Left lung (tissue), 10 donors: ENCODE data around the gene GGA1. TPM values are rescaled to one million over a fixed set of nuclear protein-coding genes. Genes with fewer than 3 reads are reported as not detected.

Source experiments
- ATAC-seq: fragments of 200-7000 bp; cut with Tn5 transposase; one replicate; pipeline ENCODE4 v1.9.1; 2020; ENCODE audit warnings: moderate library complexity
- DNase-seq, 4 donors: peaks; one replicate each; pipeline ENCODE4 v3.0.0-alpha.2; 2013 to 2020
- H3K27ac ChIP-seq, 2 donors: fragments of 200-600 bp; sonication (generic) in 1 of 2; one replicate each; pipeline versions ENCODE4 v1.5.0 to v1.8.0; 2020 to 2021
- H3K27me3 ChIP-seq, 2 donors: fragments of 200-600 bp; sonication (generic) in 1 of 2; one replicate each; pipeline versions ENCODE4 v1.5.0 to v1.8.0; 2020 to 2021
- H3K36me3 ChIP-seq, 2 donors: fragments of 200-600 bp; sonication (generic) in 1 of 2; one replicate each; pipeline versions ENCODE4 v1.5.0 to v1.8.0; 2020 to 2021
- H3K4me1 ChIP-seq, 2 donors: fragments of 200-600 bp; one replicate each; pipeline ENCODE4 v1.8.0; 2021
- H3K4me3 ChIP-seq, 2 donors: fragments of 200-600 bp; sonication (generic) in 1 of 2; one replicate each; pipeline versions ENCODE4 v1.5.0 to v1.8.0; 2020 to 2021; ENCODE audit warnings: mild to moderate bottlenecking in 1 of 2
- H3K9me3 ChIP-seq, 2 donors: fragments of 200-600 bp; sonication (generic) in 1 of 2; one replicate each; pipeline versions ENCODE4 v1.5.0 to v1.8.0; 2020 to 2021
- CTCF ChIP-seq, 2 donors: fragments of 200-600 bp; sonication (generic) in 1 of 2; IDR thresholded peaks; one replicate each; pipeline versions ENCODE4 v1.5.0 to v1.8.0; 2021; ENCODE audit warnings: antibody characterized with exemption in 2 of 2
- intact Hi-C, 2 donors: fragments of 100-400 bp; cut with DNase I; formaldehyde crosslinking; loops; one replicate each; pipeline versions ENCODE4 v1.11.2 to v1.14.2; 2022
- polyA plus RNA-seq, 6 donors: library from polyadenylated mRNA; unstranded; fragments of 120-200 nt; gene quantifications; one replicate each; pipeline ENCODE4 v1.2.1, GENCODE V29; 2013; ENCODE audit not compliant: insufficient read length in 6 of 6
- total RNA-seq, 2 donors: library from RNA; stranded (reverse); fragmentation: NEBNext Ultra II Directional; extraction: Animal tissue kit (Norgen Biotek cat#: 25700); gene quantifications; one replicate each; pipeline ENCODE4 v1.2.1, GENCODE V29; 2021
- donor health status: DM: no; HTN: yes; CAD: no.
- donor health status: DM: no; HTN: no; CAD: no.

GGA1 gene
- total and polyA plus RNA-seq, 8 donors, result 49.6 to 71.2 (median 58.8) TPM

- ATAC-seq (no peak), DNase-seq (no peak)
- no peak for TF ChIP-seq CTCF (IDR thresholded peaks at IDR 0.05)
- Histone ChIP-seq H3K27ac (peak overlapping the region; percentile 90 to 98), H3K4me1 (peaks cover 54 to 93% of the 10 kb centered on the region in 2 donors), H3K9me3 (no peaks in the 10 kb centered on the region), H3K4me3 (peak overlapping the region in 1 of 2 donors; percentile 66), H3K36me3 (peaks cover 0 to 32% of the 10 kb centered on the region in 2 donors), H3K27me3 (peaks cover 0 to 53% of the 10 kb centered on the region in 2 donors)
- intact Hi-C loops, result no loop called here
These were observed 44.4 kb upstream of the GGA1 start for GRCh38 chr22:37564111-37564711.

GRCh38 chr22:37565830-37566229 is 42.8 kb upstream of the GGA1 start:
- H3K36me3 ChIP-seq, result peaks cover 0 to 32% of the 10 kb centered on the region in 2 donors
- TF ChIP-seq CTCF (IDR thresholded peaks at IDR 0.05), result no peak
- H3K4me1 ChIP-seq, result peaks cover 59 to 91% of the 10 kb centered on the region in 2 donors
- peaks cover 0 to 37% of the 10 kb centered on the region in 2 donors for H3K27me3 ChIP-seq
- no peak overlapping the region for H3K4me3 ChIP-seq
- intact Hi-C loops, result no loop called here
- ATAC-seq (no peak), DNase-seq (no peak)
- H3K27ac ChIP-seq, result peak overlapping the region in 1 of 2 donors; percentile 37
- H3K9me3 ChIP-seq, result no peaks in the 10 kb centered on the region

- H3K9me3 ChIP-seq, result no peaks in the 10 kb centered on the region
- peaks cover 0 to 32% of the 10 kb centered on the region in 2 donors for H3K27me3 ChIP-seq
- peak in 2 of 4 donors; percentile 61 to 85 for DNase-seq
- no peak for ATAC-seq
- peaks cover 59 to 86% of the 10 kb centered on the region in 2 donors for H3K4me1 ChIP-seq
- intact Hi-C loops, result no loop called here
- TF ChIP-seq CTCF (IDR thresholded peaks at IDR 0.05), result no peak
- peaks cover 0 to 32% of the 10 kb centered on the region in 2 donors for H3K36me3 ChIP-seq
- H3K27ac ChIP-seq, result peak overlapping the region; percentile 57 to 67
- no peak overlapping the region for H3K4me3 ChIP-seq
These were observed 42.3 kb upstream of the GGA1 start for GRCh38 chr22:37566329-37566837.

GRCh38 chr22:37566903-37567798 is 41.5 kb upstream of the GGA1 start:
- intact Hi-C loops, result no loop called here
- H3K36me3 ChIP-seq, result peaks cover 0 to 32% of the 10 kb centered on the region in 2 donors

More at GRCh38 chr22:37566903-37567798, 41.5 kb upstream of the GGA1 start:
- TF ChIP-seq CTCF (IDR thresholded peaks at IDR 0.05), result peak; percentile 95 to 98
- DNase-seq (peak in 3 of 4 donors; percentile 88 to 96 (median 90)), ATAC-seq (peak; percentile 72)
- peak overlapping the region; percentile 57 to 67 for H3K27ac ChIP-seq
- no peaks in the 10 kb centered on the region for H3K9me3 ChIP-seq
- peaks cover 55 to 78% of the 10 kb centered on the region in 2 donors for H3K4me1 ChIP-seq
- no peak overlapping the region for H3K4me3 ChIP-seq
- H3K27me3 ChIP-seq, result peaks cover 0 to 24% of the 10 kb centered on the region in 2 donors
